Fibroblast of lung (primary cell): ENCODE results near the gene LRIT2.
A peak's percentile ranks its signal among the peaks of the same experiment; 100 is the strongest.

Experiments used
- CTCF ChIP-seq, 2 donors: IDR thresholded peaks in 1 of 2; conservative IDR thresholded peaks in 1 of 2; 1 replicate in 1 of 2; 2 replicates in 1 of 2; pipeline ENCODE4 v1.5.1; 2011 to 2012; ENCODE audit warnings: low read length in 2 of 2, control low read depth in 1 of 2, inconsistent platforms in 1 of 2, low read depth in 1 of 2, mild to moderate bottlenecking in 1 of 2
- EZH2 ChIP-seq: IDR thresholded peaks from 2 replicates; pipeline ENCODE4 v1.5.1; 2012; ENCODE audit warnings: low read length, control low read depth, mild to moderate bottlenecking; ENCODE audit errors: missing control alignments

- TF ChIP-seq CTCF (conservative IDR thresholded peaks at IDR 0.05 in 1 of 2, IDR thresholded peaks at IDR 0.05 in 1 of 2; ENCODE audit: low read depth in 1 of 2, low read length in 2 of 2), result no peak
- peak; percentile 73 for TF ChIP-seq EZH2
These were observed 30.8 kb downstream of the LRIT2 start, which contains the start of gene CDHR1 for GRCh38 chr10:84194424-84195043.
